GM23338 (cell line): ENCODE measurements around the gene URM1. TPM values are rescaled to one million over a fixed set of nuclear protein-coding genes. Genes with fewer than 3 reads are reported as not detected.
A peak's percentile ranks its signal among the peaks of the same experiment; 100 is the strongest.

ENCODE experiments used
- ATAC-seq: fragments of 200-7000 bp; cut with Tn5 transposase; 3 replicates; pipeline ENCODE4 v1.9.1; 2020
- DNase-seq: peaks from one replicate; pipeline ENCODE4 v3.0.0-alpha.2; 2015; ENCODE audit warnings: low spot score
- H2AFZ ChIP-seq: fragments of 200-600 bp; sonication (generic); 2 replicates; pipeline ENCODE4 v1.8.0; 2016; ENCODE audit warnings: antibody characterized with exemption, mild to moderate bottlenecking, moderate library complexity
- H3F3A ChIP-seq: fragments of 200-600 bp; sonication (generic); replicated peaks from 2 replicates; pipeline ENCODE4 v1.8.0; 2017; ENCODE audit warnings: antibody characterized with exemption, mixed run types, low read depth
- H3K27ac ChIP-seq: fragments of 200-600 bp; sonication (generic); 2 replicates; pipeline ENCODE4 v1.6.1; 2016; ENCODE audit warnings: low read depth
- H3K27me3 ChIP-seq: fragments of 200-600 bp; sonication (generic); 2 replicates; pipeline ENCODE4 v1.8.0; 2016; ENCODE audit warnings: mild to moderate bottlenecking, mixed run types, moderate library complexity; ENCODE audit not compliant: insufficient read depth
- H3K36me3 ChIP-seq: fragments of 200-600 bp; sonication (generic); 2 replicates; pipeline ENCODE4 v1.8.0; 2016; ENCODE audit warnings: mild to moderate bottlenecking; ENCODE audit not compliant: insufficient read depth
- H3K4me1 ChIP-seq: fragments of 200-600 bp; sonication (generic); 2 replicates; pipeline ENCODE4 v1.8.0; 2016; ENCODE audit warnings: mild to moderate bottlenecking, moderate library complexity; ENCODE audit not compliant: insufficient read depth
- H3K4me2 ChIP-seq: fragments of 200-600 bp; sonication (generic); 2 replicates; pipeline ENCODE4 v1.7.1; 2017; ENCODE audit warnings: mixed run types
- H3K4me3 ChIP-seq: fragments of 200-600 bp; sonication (generic); 2 replicates; pipeline ENCODE4 v1.6.1; 2016; ENCODE audit warnings: mixed run types
- H3K79me2 ChIP-seq: fragments of 200-600 bp; sonication (generic); replicated peaks from 2 replicates; pipeline ENCODE4 v1.8.0; 2017; ENCODE audit warnings: mild to moderate bottlenecking; ENCODE audit not compliant: insufficient read depth
- H3K9me2 ChIP-seq: fragments of 200-600 bp; sonication (generic); 2 replicates; pipeline ENCODE4 v1.8.0; 2017; ENCODE audit not compliant: insufficient read depth
- H4K20me1 ChIP-seq: fragments of 200-600 bp; sonication (generic); replicated peaks from 2 replicates; pipeline ENCODE4 v1.8.0; 2017; ENCODE audit warnings: mild to moderate bottlenecking; ENCODE audit not compliant: insufficient read depth
- H3K27ac Mint-ChIP-seq: 2 replicates; pipeline ENCODE4 v1.8.0; 2020; ENCODE audit warnings: inconsistent platforms, mild to moderate bottlenecking, moderate library complexity, mixed read lengths
- H3K27me3 Mint-ChIP-seq: 3 replicates; pipeline ENCODE4 v1.8.0; 2022; ENCODE audit warnings: low read depth, mild to moderate bottlenecking, moderate library complexity, mixed read lengths, inconsistent platforms; ENCODE audit not compliant: insufficient read depth, poor library complexity
- H3K36me3 Mint-ChIP-seq: 3 replicates; pipeline ENCODE4 v1.8.0; 2021; ENCODE audit warnings: low read depth, mild to moderate bottlenecking, inconsistent platforms, moderate library complexity, mixed read lengths
- H3K4me1 Mint-ChIP-seq: 3 replicates; pipeline ENCODE4 v1.8.0; 2020; ENCODE audit warnings: mild to moderate bottlenecking, inconsistent platforms, mixed read lengths
- H3K4me3 Mint-ChIP-seq: 3 replicates; pipeline ENCODE4 v1.8.0; 2021; ENCODE audit warnings: moderate library complexity, mild to moderate bottlenecking, inconsistent platforms, mixed read lengths
- H3K9me3 Mint-ChIP-seq: 3 replicates; pipeline ENCODE4 v1.8.0; 2020; ENCODE audit warnings: moderate library complexity, mild to moderate bottlenecking, inconsistent platforms, mixed read lengths
- CREB1 ChIP-seq: fragments of 250-450 bp; sonication (Bioruptor Pico); IDR thresholded peaks from 2 replicates; pipeline ENCODE4 v1.5.0; 2020; ENCODE audit warnings: low read depth, mild to moderate bottlenecking, moderate library complexity
- CTCF ChIP-seq, 2 experiments: fragments of 200-600 bp in 1 of 2; sonication (generic) in 1 of 2; conservative IDR thresholded peaks; 2 replicates each; pipeline versions ENCODE4 v1.5.1 to v1.6.1; 2016 to 2017; ENCODE audit warnings: antibody characterized with exemption in 2 of 2, low read depth in 2 of 2, mild to moderate bottlenecking in 2 of 2, moderate library complexity in 1 of 2
- ETS1 ChIP-seq: IDR thresholded peaks from 2 replicates; pipeline ENCODE4 v1.6.1; 2016; ENCODE audit warnings: antibody characterized with exemption
- EZH2 ChIP-seq: fragments of 200-600 bp; sonication (generic); IDR thresholded peaks from one replicate; pipeline ENCODE4 v1.8.0; 2017; ENCODE audit warnings: antibody characterized with exemption, mild to moderate bottlenecking, low read depth; ENCODE audit not compliant: unreplicated experiment
- EZH2phosphoT487 ChIP-seq: fragments of 200-600 bp; sonication (generic); IDR thresholded peaks from one replicate; pipeline ENCODE4 v1.8.1; 2018; ENCODE audit warnings: antibody characterized with exemption; ENCODE audit not compliant: unreplicated experiment
- JUNB ChIP-seq: IDR thresholded peaks from one replicate; pipeline ENCODE4 v1.6.1; 2016; ENCODE audit warnings: antibody characterized with exemption; ENCODE audit not compliant: unreplicated experiment
- NANOG ChIP-seq: IDR thresholded peaks from 2 replicates; pipeline ENCODE4 v1.6.1; 2016; ENCODE audit warnings: antibody characterized with exemption, borderline replicate concordance
- POLR2AphosphoS5 ChIP-seq: IDR thresholded peaks from 2 replicates; pipeline ENCODE4 v1.6.1; 2016; ENCODE audit warnings: antibody characterized with exemption, low read depth
- STAT1 ChIP-seq: IDR thresholded peaks from one replicate; pipeline ENCODE4 v1.6.1; 2016; ENCODE audit warnings: antibody characterized with exemption; ENCODE audit not compliant: unreplicated experiment
- ZNF114 ChIP-seq: fragments of 250-450 bp; sonication (Bioruptor Pico); IDR thresholded peaks from 2 replicates; pipeline ENCODE4 v1.5.0; 2020; ENCODE audit warnings: mild to moderate bottlenecking, moderate library complexity
- ZNF331 ChIP-seq: fragments of 250-450 bp; sonication (Bioruptor Pico); IDR thresholded peaks from 2 replicates; pipeline ENCODE4 v1.5.0; 2020; ENCODE audit warnings: low read depth, mild to moderate bottlenecking, moderate library complexity
- ZNF462 ChIP-seq: fragments of 250-450 bp; sonication (Bioruptor Pico); IDR thresholded peaks from 2 replicates; pipeline ENCODE4 v1.5.0; 2020; ENCODE audit warnings: mild to moderate bottlenecking, moderate library complexity
- polyA plus RNA-seq: library from polyadenylated mRNA; unstranded; fragments of >200 nt; fragmentation: Nextera tagmentation; extraction: Ambion mirVana; gene quantifications from 2 replicates; pipeline ENCODE4 v1.2.1, GENCODE V29; 2016
- total RNA-seq: library from RNA; depleted of rRNA; stranded (reverse); fragments of >200 nt; shearing (Covaris generic); gene quantifications from 2 replicates; pipeline ENCODE4 v1.2.3, GENCODE V29; 2014

Gene URM1
- total and polyA plus RNA-seq, 2 experiments from 2014 or later: 28.6 to 47.8 TPM

GRCh38 chr9:128424268-128424780 lies 53.1 kb downstream of the URM1 start (continued):
- TF ChIP-seq ZNF462 (CRISPR knock-in tag) (no peak), STAT1 (no peak)

- no peak for DNase-seq
- H3F3A ChIP-seq: no peaks in the 10 kb centered on the region
- 0 out of 2 replicates have a peak overlapping the region, but pooled peaks have one; percentile 19 for H3K27ac ChIP-seq
- ATAC-seq: peak; percentile 74
- Mint-ChIP-seq H3K9me3 (no peaks in the 10 kb centered on the region), H3K4me3 (no peak overlapping the region), H3K27ac (no peak overlapping the region), H3K4me1 (no peaks in the 10 kb centered on the region), H3K36me3 (no peaks in the 10 kb centered on the region), H3K27me3 (peaks cover 6% of the 10 kb centered on the region)
- no peaks in the 10 kb centered on the region for H4K20me1 ChIP-seq
- no peak overlapping the region for H3K4me2 ChIP-seq
- H2AFZ ChIP-seq: peak overlapping the region; percentile 59; the same call in 1 of the 2 replicates
- H3K79me2 ChIP-seq: no peaks in the 10 kb centered on the region
- H3K36me3 ChIP-seq: no peaks in the 10 kb centered on the region
- no peaks in the 10 kb centered on the region for H3K27me3 ChIP-seq
- no peaks in the 10 kb centered on the region for H3K9me2 ChIP-seq
- no peak overlapping the region for H3K4me3 ChIP-seq
- 0 out of 2 replicates have a peak, but pooled peaks cover 6% of the 10 kb centered on the region for H3K4me1 ChIP-seq
- no peak; the same call in 1 of the 2 replicates for TF ChIP-seq POLR2AphosphoS5
- no peak for TF ChIP-seq NANOG
- no peak for TF ChIP-seq CREB1 (CRISPR knock-in tag)
- TF ChIP-seq EZH2phosphoT487: no peak
- no peak for TF ChIP-seq EZH2
- no peak for TF ChIP-seq CTCF (conservative IDR thresholded peaks at IDR 0.05; ENCODE audit: low read depth in 2 of 2)
- TF ChIP-seq ZNF331 (CRISPR knock-in tag): no peak
- no peak for TF ChIP-seq ZNF114 (CRISPR knock-in tag)
- no peak for TF ChIP-seq STAT1
- no peak for TF ChIP-seq ETS1
- TF ChIP-seq JUNB: no peak
These were observed 57.7 kb downstream of the URM1 start for GRCh38 chr9:128428644-128429512.
